ENCODE results near the gene PDE6A. TPM values are rescaled to one million over a fixed set of nuclear protein-coding genes. Genes with fewer than 3 reads are reported as not detected.

PDE6A gene
- total RNA-seq, 1 experiment from 2014 or later = not detected

DNA sequence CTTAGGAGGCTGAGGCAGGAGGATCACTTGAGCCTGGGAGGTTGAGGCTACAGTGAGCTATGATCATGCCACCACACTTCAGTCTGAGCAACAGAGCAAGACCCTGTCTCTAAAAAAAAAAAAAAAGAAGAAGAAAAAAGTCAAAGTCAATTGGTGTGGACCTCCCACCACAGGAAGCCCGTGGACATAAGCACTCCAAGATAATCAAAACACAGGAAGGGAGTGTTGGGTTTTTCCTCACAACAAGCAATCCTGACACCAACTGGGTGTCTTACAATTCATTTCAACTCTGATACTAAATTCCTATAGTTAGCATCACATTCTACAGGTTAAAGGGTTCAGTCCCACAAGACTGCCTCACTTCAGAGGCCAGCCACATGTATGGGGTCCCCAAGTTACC, 70.7 kb downstream of the PDE6A start:
- Histone ChIP-seq H3K27me3 (ENCODE audit: insufficient read depth, low read length) (no peaks in the 10 kb centered on the region), H2BK12ac (ENCODE audit: insufficient read length, low read depth, low read length) (no peak overlapping the region), H3T11ph (ENCODE audit: low read length) (no peak overlapping the region), H3K23me2 (ENCODE audit: insufficient read length, low read depth, low read length, poor library complexity, severe bottlenecking) (no peaks in the 10 kb centered on the region), H4K20me1 (ENCODE audit: control insufficient read depth, insufficient read depth, insufficient read length) (peaks cover 2% of the 10 kb centered on the region), H2BK15ac (ENCODE audit: low read depth, low read length) (no peak overlapping the region), H2BK120ac (ENCODE audit: low read depth, low read length, poor library complexity, severe bottlenecking) (no peak overlapping the region), H2BK5ac (ENCODE audit: insufficient read length, low read length) (no peak overlapping the region), H3K4me2 (ENCODE audit: insufficient read depth, insufficient read length, low read length) (no peak overlapping the region), H3K9me3 (ENCODE audit: control insufficient read depth, low read depth, low read length) (no peaks in the 10 kb centered on the region), H3K79me1 (ENCODE audit: insufficient read depth, low read depth, low read length, poor library complexity, severe bottlenecking) (no peaks in the 10 kb centered on the region), H2BK20ac (ENCODE audit: low read depth, low read length, poor library complexity, severe bottlenecking) (no peak overlapping the region), H3K4ac (ENCODE audit: low read depth, low read length) (no peak overlapping the region), H4K91ac (ENCODE audit: insufficient read length, low read depth, low read length) (no peak overlapping the region), H3K9ac (ENCODE audit: extremely low read depth, insufficient read length, low read length) (no peak overlapping the region), H3K79me2 (ENCODE audit: insufficient read depth, low read length) (no peaks in the 10 kb centered on the region), H2AK5ac (ENCODE audit: insufficient read length, low read length) (no peak overlapping the region), H3K4me1 (ENCODE audit: insufficient read depth, low read length) (no peaks in the 10 kb centered on the region; the same call in 1 of the 2 replicates), H3K18ac (ENCODE audit: insufficient read length, low read depth, low read length) (no peak overlapping the region), H3K14ac (ENCODE audit: insufficient read depth, low read length) (no peak overlapping the region), H4K8ac (replicated peaks; ENCODE audit: insufficient read length, low read depth, low read length) (no peak overlapping the region), H3K23ac (ENCODE audit: insufficient read length, low read depth, low read length) (no peak overlapping the region), H3K27ac (ENCODE audit: insufficient read length, low read depth, low read length) (no peak overlapping the region), H2AFZ (ENCODE audit: low read length) (no peak overlapping the region), H4K5ac (ENCODE audit: insufficient read length, low read depth, low read length) (no peak overlapping the region), H3K56ac (ENCODE audit: insufficient read length, low read depth, low read length) (no peak overlapping the region)
- Mint-ChIP-seq H3K4me3 (no peak overlapping the region), H3K36me3 (ENCODE audit: insufficient read depth in 1 of 3, low read depth in 3 of 3) (no peaks in the 10 kb centered on the region), H3K4me1 (peaks cover 13 to 20% of the 10 kb centered on the region in 2 experiments), H3K27me3 (ENCODE audit: low read depth) (no peaks in the 10 kb centered on the region; the same call in 1 of the 2 replicates), H3K27ac (no peak overlapping the region), H3K9me3 (no peaks in the 10 kb centered on the region)
- no peak for DNase-seq
- TF ChIP-seq, protein P1, sequence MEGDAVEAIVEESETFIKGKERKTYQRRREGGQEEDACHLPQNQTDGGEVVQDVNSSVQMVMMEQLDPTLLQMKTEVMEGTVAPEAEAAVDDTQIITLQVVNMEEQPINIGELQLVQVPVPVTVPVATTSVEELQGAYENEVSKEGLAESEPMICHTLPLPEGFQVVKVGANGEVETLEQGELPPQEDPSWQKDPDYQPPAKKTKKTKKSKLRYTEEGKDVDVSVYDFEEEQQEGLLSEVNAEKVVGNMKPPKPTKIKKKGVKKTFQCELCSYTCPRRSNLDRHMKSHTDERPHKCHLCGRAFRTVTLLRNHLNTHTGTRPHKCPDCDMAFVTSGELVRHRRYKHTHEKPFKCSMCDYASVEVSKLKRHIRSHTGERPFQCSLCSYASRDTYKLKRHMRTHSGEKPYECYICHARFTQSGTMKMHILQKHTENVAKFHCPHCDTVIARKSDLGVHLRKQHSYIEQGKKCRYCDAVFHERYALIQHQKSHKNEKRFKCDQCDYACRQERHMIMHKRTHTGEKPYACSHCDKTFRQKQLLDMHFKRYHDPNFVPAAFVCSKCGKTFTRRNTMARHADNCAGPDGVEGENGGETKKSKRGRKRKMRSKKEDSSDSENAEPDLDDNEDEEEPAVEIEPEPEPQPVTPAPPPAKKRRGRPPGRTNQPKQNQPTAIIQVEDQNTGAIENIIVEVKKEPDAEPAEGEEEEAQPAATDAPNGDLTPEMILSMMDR (conservative IDR thresholded peaks at IDR 0.05) = no peak
- no CpG with 5 or more reads among the region's 1 CpG for WGBS (ENCODE audit: extremely low coverage, insufficient read length, low lambda C conversion rate)
